Ascending aorta (tissue), 2 donors: ENCODE results near the gene FANCC. TPM values are rescaled to one million over a fixed set of nuclear protein-coding genes. Genes with fewer than 3 reads are reported as not detected.

Experiments
- DNase-seq, 2 donors: peaks; one replicate each; pipeline ENCODE4 v3.0.0-alpha.2; 2019; ENCODE audit warnings: low spot score in 2 of 2
- H3K27ac ChIP-seq, 2 donors: fragments of 200-600 bp; sonication (generic); one replicate each; pipeline ENCODE4 v1.5.1; 2016 to 2017; ENCODE audit warnings: mild to moderate bottlenecking in 1 of 2
- H3K27me3 ChIP-seq: fragments of 200-600 bp; sonication (generic); one replicate; pipeline ENCODE4 v1.5.1; 2017
- H3K36me3 ChIP-seq, 2 donors: fragments of 200-600 bp; sonication (generic); one replicate each; pipeline ENCODE4 v1.5.1; 2016
- H3K4me1 ChIP-seq, 2 donors: fragments of 200-600 bp; sonication (generic); one replicate each; pipeline ENCODE4 v1.5.1; 2016 to 2017; ENCODE audit warnings: mild to moderate bottlenecking in 1 of 2
- H3K4me3 ChIP-seq, 2 donors: fragments of 200-600 bp; sonication (generic); one replicate each; pipeline ENCODE4 v1.5.1; 2016 to 2017; ENCODE audit warnings: mild to moderate bottlenecking in 1 of 2
- H3K9me3 ChIP-seq, 2 donors: fragments of 200-600 bp; sonication (generic); one replicate each; pipeline ENCODE4 v1.5.1; 2016
- intact Hi-C: fragments of 100-400 bp; cut with DNase I; formaldehyde crosslinking; loops from one replicate; pipeline ENCODE4 v1.15.1; 2023
- total RNA-seq: library from RNA; depleted of rRNA; stranded (reverse); fragments of >200 nt; gene quantifications from one replicate; pipeline ENCODE4 v1.1.0, GENCODE V29; 2016
- TF ChIP-seq, protein P1 (sequence below), 3 experiments: fragments of 200-600 bp in 2 of 3; fragments of 450-650 bp in 1 of 3; sonication (generic) in 2 of 3; IDR thresholded peaks; one replicate each; pipeline ENCODE4 v1.5.1; 2016 to 2019; ENCODE audit warnings: antibody characterized with exemption in 3 of 3, mild to moderate bottlenecking in 1 of 3, moderate library complexity in 1 of 3

FANCC gene
- total RNA-seq, 1 donor from 2014 or later = 0.64 TPM

DNA sequence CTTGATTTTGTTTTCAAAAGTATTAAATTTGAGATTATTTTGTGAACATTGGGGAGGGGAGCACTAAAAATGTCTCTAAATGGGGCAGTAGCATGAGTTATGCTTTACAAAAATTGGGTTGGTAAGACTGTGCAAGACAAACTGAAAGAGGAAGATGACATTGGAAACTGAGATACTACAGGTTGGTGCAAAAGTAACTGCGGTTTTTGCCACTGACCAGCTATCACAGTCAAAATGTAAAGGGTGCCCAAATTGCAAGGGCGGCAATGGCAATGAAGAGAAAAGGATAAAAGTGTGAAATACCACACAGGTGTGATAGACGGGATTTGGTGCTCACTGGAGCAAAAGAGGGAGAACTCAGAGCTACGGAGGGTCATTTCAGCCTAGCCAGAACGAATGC, 124.0 kb downstream of the FANCC start:
- no peak overlapping the region for H3K27ac ChIP-seq
- H3K9me3 ChIP-seq = no peaks in the 10 kb centered on the region
- TF ChIP-seq, protein P1, sequence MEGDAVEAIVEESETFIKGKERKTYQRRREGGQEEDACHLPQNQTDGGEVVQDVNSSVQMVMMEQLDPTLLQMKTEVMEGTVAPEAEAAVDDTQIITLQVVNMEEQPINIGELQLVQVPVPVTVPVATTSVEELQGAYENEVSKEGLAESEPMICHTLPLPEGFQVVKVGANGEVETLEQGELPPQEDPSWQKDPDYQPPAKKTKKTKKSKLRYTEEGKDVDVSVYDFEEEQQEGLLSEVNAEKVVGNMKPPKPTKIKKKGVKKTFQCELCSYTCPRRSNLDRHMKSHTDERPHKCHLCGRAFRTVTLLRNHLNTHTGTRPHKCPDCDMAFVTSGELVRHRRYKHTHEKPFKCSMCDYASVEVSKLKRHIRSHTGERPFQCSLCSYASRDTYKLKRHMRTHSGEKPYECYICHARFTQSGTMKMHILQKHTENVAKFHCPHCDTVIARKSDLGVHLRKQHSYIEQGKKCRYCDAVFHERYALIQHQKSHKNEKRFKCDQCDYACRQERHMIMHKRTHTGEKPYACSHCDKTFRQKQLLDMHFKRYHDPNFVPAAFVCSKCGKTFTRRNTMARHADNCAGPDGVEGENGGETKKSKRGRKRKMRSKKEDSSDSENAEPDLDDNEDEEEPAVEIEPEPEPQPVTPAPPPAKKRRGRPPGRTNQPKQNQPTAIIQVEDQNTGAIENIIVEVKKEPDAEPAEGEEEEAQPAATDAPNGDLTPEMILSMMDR (IDR thresholded peaks at IDR 0.05) = no peak
- intact Hi-C loops = loop anchor here (10.0 kb wide), 1 partner anchor 121 kb away; the partner anchor contains the start of gene FANCC
- peaks cover 12 to 31% of the 10 kb centered on the region in 2 donors for H3K4me1 ChIP-seq
- no peaks in the 10 kb centered on the region for H3K36me3 ChIP-seq
- DNase-seq = no peak
- no peaks in the 10 kb centered on the region for H3K27me3 ChIP-seq
- no peak overlapping the region for H3K4me3 ChIP-seq

DNA sequence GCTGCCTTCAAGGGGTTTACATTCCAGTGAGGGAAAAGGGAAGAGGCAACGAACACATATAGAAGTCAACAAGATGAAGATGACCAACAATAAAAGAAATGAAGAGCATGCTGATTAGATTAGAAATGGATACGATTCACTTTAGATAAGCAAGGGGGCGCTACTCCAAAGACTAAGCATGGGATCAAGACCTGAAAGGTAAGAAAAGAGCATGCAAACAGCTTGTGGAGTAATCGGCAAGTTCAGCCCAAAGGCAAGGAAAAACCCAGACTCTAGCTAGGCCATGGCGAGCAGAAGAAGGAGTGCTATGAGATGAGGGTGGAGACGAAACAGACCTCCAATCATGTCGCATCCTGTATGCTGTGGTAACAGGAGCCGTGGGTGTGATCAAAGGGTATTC, 124.4 kb downstream of the FANCC start:
- Histone ChIP-seq H3K9me3 (no peaks in the 10 kb centered on the region), H3K27ac (no peak overlapping the region), H3K4me1 (peaks cover 12 to 33% of the 10 kb centered on the region in 2 donors), H3K36me3 (no peaks in the 10 kb centered on the region), H3K4me3 (no peak overlapping the region), H3K27me3 (no peaks in the 10 kb centered on the region)
- DNase-seq = no peak
- TF ChIP-seq, protein P1 (IDR thresholded peaks at IDR 0.05) = no peak
- intact Hi-C loops = loop anchor here (10.0 kb wide), 1 partner anchor 122 kb away; the partner anchor contains the start of gene FANCC

DNA sequence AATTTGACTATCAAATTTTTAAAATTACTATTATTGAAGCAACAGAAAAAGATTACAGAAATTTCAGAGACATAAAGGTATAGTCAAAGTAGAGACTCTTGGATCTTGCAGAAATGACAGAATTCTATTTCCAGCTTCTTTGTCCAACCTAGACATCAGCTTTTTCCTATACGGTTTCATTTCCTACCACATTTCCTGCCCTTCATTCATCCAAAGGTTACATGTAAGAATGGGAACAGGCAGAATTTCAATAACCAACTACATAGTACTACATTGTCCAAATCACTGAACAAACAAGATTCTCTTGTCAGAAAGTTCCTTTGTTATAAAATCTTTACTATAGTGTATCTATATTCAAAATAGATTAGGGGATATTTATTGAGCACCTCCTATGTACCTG, 124.9 kb downstream of the FANCC start:
- Histone ChIP-seq H3K27me3 (no peaks in the 10 kb centered on the region), H3K4me3 (no peak overlapping the region), H3K27ac (no peak overlapping the region), H3K4me1 (peaks cover 12 to 30% of the 10 kb centered on the region in 2 donors), H3K9me3 (no peaks in the 10 kb centered on the region), H3K36me3 (no peaks in the 10 kb centered on the region)
- DNase-seq = no peak
- TF ChIP-seq, protein P1 (IDR thresholded peaks at IDR 0.05) = no peak
- intact Hi-C loops = loop anchor here (10.0 kb wide), 1 partner anchor 122 kb away; the partner anchor contains the start of gene FANCC

DNA sequence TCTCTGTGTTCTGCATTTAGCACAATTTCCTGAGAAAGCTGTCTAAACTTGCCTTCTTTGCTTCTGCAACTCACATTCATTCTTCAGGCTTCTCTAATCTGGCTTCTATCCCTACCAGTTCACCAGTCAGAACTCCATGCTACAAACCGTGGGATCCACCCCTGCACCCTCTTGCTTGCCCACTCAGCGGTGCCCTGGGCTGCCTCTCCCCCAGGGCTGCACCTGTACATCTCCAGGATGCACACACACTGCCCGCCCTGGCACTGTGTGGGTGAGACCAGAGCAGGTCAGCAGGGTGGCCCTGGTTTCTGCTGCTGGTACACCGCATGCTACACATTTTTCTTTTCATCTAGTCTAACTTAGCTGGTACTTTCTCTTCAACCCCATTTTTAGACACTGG, 127.1 kb downstream of the FANCC start:
- TF ChIP-seq, protein P1 (IDR thresholded peaks at IDR 0.05) = no peak
- intact Hi-C loops = loop anchor here (10.0 kb wide), 1 partner anchor 124 kb away; the partner anchor contains the start of gene FANCC
- Histone ChIP-seq H3K4me1 (peaks cover 9 to 23% of the 10 kb centered on the region in 2 donors), H3K36me3 (no peaks in the 10 kb centered on the region), H3K27me3 (no peaks in the 10 kb centered on the region), H3K4me3 (no peak overlapping the region), H3K27ac (peak overlapping the region in 1 of 2 donors; percentile 77), H3K9me3 (no peaks in the 10 kb centered on the region)
- no peak for DNase-seq

DNA sequence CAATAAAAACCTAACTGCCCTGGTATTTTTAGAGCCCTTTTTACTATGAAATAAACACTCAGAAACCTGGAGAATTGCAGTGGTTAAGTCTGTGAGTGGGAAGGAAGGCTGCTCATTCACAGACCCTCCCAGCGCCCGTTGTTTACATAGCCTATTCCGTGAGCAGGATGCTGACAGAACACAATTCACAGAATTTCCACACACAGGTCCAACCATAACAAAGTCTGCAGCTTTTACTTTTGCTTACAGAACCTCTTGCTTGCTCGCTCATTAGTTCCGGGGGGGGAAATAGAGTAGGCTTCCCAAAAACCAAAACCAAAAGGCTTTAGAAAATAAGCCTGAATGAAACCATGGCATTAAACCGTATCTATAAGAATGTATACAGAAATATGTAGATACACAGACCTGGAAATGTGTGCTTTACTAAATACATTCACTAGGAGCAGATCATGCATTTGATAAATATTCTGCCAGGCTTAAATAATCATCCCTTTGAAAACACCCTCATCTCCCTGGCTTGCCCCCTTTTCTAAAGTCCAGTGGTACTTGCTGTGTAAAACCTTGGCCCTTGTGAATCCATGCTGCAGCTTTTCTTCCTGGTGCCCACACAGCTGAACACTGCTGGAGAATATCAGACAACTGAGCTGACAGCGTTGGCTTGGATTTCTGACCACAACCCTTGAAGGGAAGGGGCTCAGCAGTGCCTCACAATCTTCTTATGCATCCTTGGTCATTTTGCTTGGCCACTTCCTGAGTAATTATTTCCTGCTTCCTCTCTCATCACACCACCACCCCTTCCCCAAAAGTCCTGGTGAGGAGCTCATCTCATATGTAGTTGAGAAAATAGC, 128.0 kb downstream of the FANCC start:
- peak overlapping the region; percentile 45 to 77 for H3K27ac ChIP-seq

More for the DNA sequence above, 128.0 kb downstream of the FANCC start:
- TF ChIP-seq, protein P1 (IDR thresholded peaks at IDR 0.05) = no peak
- Histone ChIP-seq H3K9me3 (no peaks in the 10 kb centered on the region), H3K27me3 (no peaks in the 10 kb centered on the region), H3K4me1 (peaks cover 9 to 23% of the 10 kb centered on the region in 2 donors), H3K36me3 (no peaks in the 10 kb centered on the region), H3K4me3 (peak overlapping the region in 1 of 2 donors; percentile 35)
- peak in 1 of 2 donors; percentile 79 for DNase-seq
- intact Hi-C loops = loop anchor here (2.0 to 10.0 kb wide), 2 partner anchors 33 to 125 kb away; partner anchors contain the start of gene FANCC
